GM12878 (cell line): Measurements from ENCODE around the gene CDCA7. TPM values are rescaled to one million over a fixed set of nuclear protein-coding genes. Genes with fewer than 3 reads are reported as not detected.

ENCODE experiments used
- ATF7 ChIP-seq: fragments of 450-650 bp; IDR thresholded peaks from 2 replicates; pipeline ENCODE4 v1.6.1; 2016; ENCODE audit warnings: low read depth, mild to moderate bottlenecking
- BCL11A ChIP-seq: IDR thresholded peaks from 2 replicates; pipeline ENCODE4 v1.6.1; 2011; ENCODE audit warnings: low read depth, low read length
- BMI1 ChIP-seq: fragments of 450-650 bp; IDR thresholded peaks from 2 replicates; pipeline ENCODE4 v1.6.1; 2016; ENCODE audit warnings: mild to moderate bottlenecking, moderate library complexity, borderline replicate concordance
- CEBPB ChIP-seq, 2 experiments: fragments of 150-350 bp in 1 of 2; IDR thresholded peaks; 2 replicates each; pipeline ENCODE4 v1.6.1; 2012 to 2014; ENCODE audit warnings: low read depth in 2 of 2, low read length in 2 of 2, borderline replicate concordance in 1 of 2, inconsistent platforms in 1 of 2
- ETV6 ChIP-seq, 2 experiments: fragments of 450-650 bp in 1 of 2; IDR thresholded peaks in 1 of 2; conservative IDR thresholded peaks in 1 of 2; 2 replicates each; pipeline ENCODE4 v1.6.1; 2014; ENCODE audit warnings: antibody characterized with exemption in 1 of 2, borderline replicate concordance in 1 of 2, low read depth in 1 of 2, mild to moderate bottlenecking in 1 of 2, moderate library complexity in 1 of 2
- MTA3 ChIP-seq: IDR thresholded peaks from 2 replicates; pipeline ENCODE4 v1.6.1; 2012; ENCODE audit warnings: low read length, inconsistent platforms, borderline replicate concordance
- MXI1 ChIP-seq: fragments of 150-350 bp; IDR thresholded peaks from 2 replicates; pipeline ENCODE4 v1.6.1; 2011; ENCODE audit warnings: low read depth, mild to moderate bottlenecking, inconsistent platforms, low read length, improper control_type of control experiment
- RBBP5 ChIP-seq: fragments of 200-600 bp; sonication (generic); conservative IDR thresholded peaks from 2 replicates; pipeline ENCODE4 v1.6.1; 2016
- SIN3A ChIP-seq: IDR thresholded peaks from 2 replicates; pipeline ENCODE4 v1.6.1; 2012; ENCODE audit warnings: low read depth, low read length, improper control_type of control experiment
- SPI1 ChIP-seq: IDR thresholded peaks from 2 replicates; pipeline ENCODE4 v1.6.1; 2011; ENCODE audit warnings: low read depth, mild to moderate bottlenecking, low read length, moderate library complexity, borderline replicate concordance; ENCODE audit not compliant: insufficient read depth
- TAF1 ChIP-seq: IDR thresholded peaks from 2 replicates; pipeline ENCODE4 v1.6.1; 2011; ENCODE audit warnings: mild to moderate bottlenecking, low read depth, low read length, borderline replicate concordance
- ZBED1 ChIP-seq: IDR thresholded peaks from 2 replicates; pipeline ENCODE4 v1.6.1; 2016; ENCODE audit warnings: borderline replicate concordance
- polyA plus RNA-seq, 11 experiments: library from polyadenylated mRNA; depleted of rRNA in 4 of 11; unstranded in 6 of 11; stranded (reverse) in 5 of 11; fragments of >200 nt; fragmentation: Nextera tagmentation in 4 of 11; fragmentation: Illumina TruSeq in 1 of 11; extraction: Ambion mirVana in 4 of 11; extraction: Trizol in 1 of 11; gene quantifications; 1 replicate in 1 of 11; 2 replicates in 10 of 11; pipeline versions ENCODE4 v1.2.1 to v1.2.3, GENCODE V29; 2011 to 2016; ENCODE audit warnings: inconsistent platforms in 2 of 11, missing spikeins in 2 of 11, low read depth in 1 of 11
- total RNA-seq, 4 experiments: library from RNA; depleted of rRNA in 3 of 4; stranded (reverse); fragments of >200 nt in 3 of 4; fragmentation: Illumina TruSeq in 1 of 4; extraction: Trizol in 1 of 4; gene quantifications; 2 replicates each; pipeline versions ENCODE4 v1.2.1 to v1.2.3, GENCODE V29; 2013 to 2021
- TF ChIP-seq, protein P1 (sequence below): fragments of 450-650 bp; IDR thresholded peaks from 2 replicates; pipeline ENCODE4 v1.6.1; 2016; ENCODE audit warnings: mild to moderate bottlenecking, moderate library complexity, borderline replicate concordance
- TF ChIP-seq, protein P2 (sequence below): IDR thresholded peaks from 2 replicates; pipeline ENCODE4 v1.6.1; 2012; ENCODE audit warnings: low read length, inconsistent platforms
- TF ChIP-seq, protein P3 (sequence below): fragments of 450-650 bp; formaldehyde crosslinking; IDR thresholded peaks from 2 replicates; pipeline ENCODE4 v1.5.0; 2022; ENCODE audit warnings: mild to moderate bottlenecking, missing genetic modification characterization
- TF ChIP-seq, protein P4 (sequence below): IDR thresholded peaks from 2 replicates; pipeline ENCODE4 v1.6.1; 2012; ENCODE audit warnings: mild to moderate bottlenecking, low read depth, low read length

The CDCA7 gene
- total and polyA plus RNA-seq, 10 of the 15 experiments (the other 5 are each of a cell fraction or from before 2014, with no cell fraction given), result 23.5 to 71.3 (median 40.8) TPM

DNA sequence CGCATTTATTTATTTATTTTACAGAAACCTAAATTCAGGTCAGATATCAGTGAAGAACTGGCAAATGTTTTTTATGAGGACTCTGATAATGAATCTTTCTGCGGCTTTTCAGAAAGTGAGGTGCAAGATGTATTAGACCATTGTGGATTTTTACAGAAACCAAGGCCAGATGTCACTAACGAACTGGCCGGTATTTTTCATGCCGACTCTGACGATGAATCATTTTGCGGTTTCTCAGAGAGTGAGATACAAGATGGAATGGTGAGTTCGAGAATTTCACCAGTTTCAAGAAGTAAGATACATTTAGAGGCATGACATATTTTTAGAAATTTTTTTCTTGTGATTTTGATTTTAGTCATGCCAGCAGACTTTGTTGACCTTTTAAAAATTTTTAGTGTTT lies 4.6 kb downstream of the CDCA7 start (continued):
- TF ChIP-seq, protein P1, sequence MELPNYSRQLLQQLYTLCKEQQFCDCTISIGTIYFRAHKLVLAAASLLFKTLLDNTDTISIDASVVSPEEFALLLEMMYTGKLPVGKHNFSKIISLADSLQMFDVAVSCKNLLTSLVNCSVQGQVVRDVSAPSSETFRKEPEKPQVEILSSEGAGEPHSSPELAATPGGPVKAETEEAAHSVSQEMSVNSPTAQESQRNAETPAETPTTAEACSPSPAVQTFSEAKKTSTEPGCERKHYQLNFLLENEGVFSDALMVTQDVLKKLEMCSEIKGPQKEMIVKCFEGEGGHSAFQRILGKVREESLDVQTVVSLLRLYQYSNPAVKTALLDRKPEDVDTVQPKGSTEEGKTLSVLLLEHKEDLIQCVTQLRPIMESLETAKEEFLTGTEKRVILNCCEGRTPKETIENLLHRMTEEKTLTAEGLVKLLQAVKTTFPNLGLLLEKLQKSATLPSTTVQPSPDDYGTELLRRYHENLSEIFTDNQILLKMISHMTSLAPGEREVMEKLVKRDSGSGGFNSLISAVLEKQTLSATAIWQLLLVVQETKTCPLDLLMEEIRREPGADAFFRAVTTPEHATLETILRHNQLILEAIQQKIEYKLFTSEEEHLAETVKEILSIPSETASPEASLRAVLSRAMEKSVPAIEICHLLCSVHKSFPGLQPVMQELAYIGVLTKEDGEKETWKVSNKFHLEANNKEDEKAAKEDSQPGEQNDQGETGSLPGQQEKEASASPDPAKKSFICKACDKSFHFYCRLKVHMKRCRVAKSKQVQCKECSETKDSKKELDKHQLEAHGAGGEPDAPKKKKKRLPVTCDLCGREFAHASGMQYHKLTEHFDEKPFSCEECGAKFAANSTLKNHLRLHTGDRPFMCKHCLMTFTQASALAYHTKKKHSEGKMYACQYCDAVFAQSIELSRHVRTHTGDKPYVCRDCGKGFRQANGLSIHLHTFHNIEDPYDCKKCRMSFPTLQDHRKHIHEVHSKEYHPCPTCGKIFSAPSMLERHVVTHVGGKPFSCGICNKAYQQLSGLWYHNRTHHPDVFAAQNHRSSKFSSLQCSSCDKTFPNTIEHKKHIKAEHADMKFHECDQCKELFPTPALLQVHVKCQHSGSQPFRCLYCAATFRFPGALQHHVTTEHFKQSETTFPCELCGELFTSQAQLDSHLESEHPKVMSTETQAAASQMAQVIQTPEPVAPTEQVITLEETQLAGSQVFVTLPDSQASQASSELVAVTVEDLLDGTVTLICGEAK, result no peak
- peak; percentile 84; the same call in 1 of the 2 replicates for TF ChIP-seq MTA3
- TF ChIP-seq, protein P2, sequence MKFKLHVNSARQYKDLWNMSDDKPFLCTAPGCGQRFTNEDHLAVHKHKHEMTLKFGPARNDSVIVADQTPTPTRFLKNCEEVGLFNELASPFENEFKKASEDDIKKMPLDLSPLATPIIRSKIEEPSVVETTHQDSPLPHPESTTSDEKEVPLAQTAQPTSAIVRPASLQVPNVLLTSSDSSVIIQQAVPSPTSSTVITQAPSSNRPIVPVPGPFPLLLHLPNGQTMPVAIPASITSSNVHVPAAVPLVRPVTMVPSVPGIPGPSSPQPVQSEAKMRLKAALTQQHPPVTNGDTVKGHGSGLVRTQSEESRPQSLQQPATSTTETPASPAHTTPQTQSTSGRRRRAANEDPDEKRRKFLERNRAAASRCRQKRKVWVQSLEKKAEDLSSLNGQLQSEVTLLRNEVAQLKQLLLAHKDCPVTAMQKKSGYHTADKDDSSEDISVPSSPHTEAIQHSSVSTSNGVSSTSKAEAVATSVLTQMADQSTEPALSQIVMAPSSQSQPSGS, result peak; percentile 93
- peak; percentile 90 for TF ChIP-seq ATF7
- no peak for TF ChIP-seq TAF1
- peak; percentile 95 for TF ChIP-seq ZBED1
- TF ChIP-seq, protein P3, sequence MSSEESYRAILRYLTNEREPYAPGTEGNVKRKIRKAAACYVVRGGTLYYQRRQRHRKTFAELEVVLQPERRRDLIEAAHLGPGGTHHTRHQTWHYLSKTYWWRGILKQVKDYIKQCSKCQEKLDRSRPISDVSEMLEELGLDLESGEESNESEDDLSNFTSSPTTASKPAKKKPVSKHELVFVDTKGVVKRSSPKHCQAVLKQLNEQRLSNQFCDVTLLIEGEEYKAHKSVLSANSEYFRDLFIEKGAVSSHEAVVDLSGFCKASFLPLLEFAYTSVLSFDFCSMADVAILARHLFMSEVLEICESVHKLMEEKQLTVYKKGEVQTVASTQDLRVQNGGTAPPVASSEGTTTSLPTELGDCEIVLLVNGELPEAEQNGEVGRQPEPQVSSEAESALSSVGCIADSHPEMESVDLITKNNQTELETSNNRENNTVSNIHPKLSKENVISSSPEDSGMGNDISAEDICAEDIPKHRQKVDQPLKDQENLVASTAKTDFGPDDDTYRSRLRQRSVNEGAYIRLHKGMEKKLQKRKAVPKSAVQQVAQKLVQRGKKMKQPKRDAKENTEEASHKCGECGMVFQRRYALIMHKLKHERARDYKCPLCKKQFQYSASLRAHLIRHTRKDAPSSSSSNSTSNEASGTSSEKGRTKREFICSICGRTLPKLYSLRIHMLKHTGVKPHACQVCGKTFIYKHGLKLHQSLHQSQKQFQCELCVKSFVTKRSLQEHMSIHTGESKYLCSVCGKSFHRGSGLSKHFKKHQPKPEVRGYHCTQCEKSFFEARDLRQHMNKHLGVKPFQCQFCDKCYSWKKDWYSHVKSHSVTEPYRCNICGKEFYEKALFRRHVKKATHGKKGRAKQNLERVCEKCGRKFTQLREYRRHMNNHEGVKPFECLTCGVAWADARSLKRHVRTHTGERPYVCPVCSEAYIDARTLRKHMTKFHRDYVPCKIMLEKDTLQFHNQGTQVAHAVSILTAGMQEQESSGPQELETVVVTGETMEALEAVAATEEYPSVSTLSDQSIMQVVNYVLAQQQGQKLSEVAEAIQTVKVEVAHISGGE (CRISPR knock-in tag), result no peak
- TF ChIP-seq ETV6 (conservative IDR thresholded peaks at IDR 0.05 in 1 of 2, IDR thresholded peaks at IDR 0.05 in 1 of 2; ENCODE audit: borderline replicate concordance in 1 of 2, low read depth in 1 of 2), result peak in 1 of 2 experiments; percentile 48; a peak in 1 of 4 replicates
- TF ChIP-seq CEBPB (IDR thresholded peaks at IDR 0.05; ENCODE audit: borderline replicate concordance in 1 of 2, low read depth in 2 of 2, low read length in 2 of 2), result peak in 1 of 2 experiments; percentile 63; a peak in 1 of 4 replicates
- no peak for TF ChIP-seq RBBP5
- no peak for TF ChIP-seq SIN3A
- TF ChIP-seq BMI1, result 0 out of 2 replicates have a peak, but pooled peaks have one; percentile 66
- TF ChIP-seq, protein P4, sequence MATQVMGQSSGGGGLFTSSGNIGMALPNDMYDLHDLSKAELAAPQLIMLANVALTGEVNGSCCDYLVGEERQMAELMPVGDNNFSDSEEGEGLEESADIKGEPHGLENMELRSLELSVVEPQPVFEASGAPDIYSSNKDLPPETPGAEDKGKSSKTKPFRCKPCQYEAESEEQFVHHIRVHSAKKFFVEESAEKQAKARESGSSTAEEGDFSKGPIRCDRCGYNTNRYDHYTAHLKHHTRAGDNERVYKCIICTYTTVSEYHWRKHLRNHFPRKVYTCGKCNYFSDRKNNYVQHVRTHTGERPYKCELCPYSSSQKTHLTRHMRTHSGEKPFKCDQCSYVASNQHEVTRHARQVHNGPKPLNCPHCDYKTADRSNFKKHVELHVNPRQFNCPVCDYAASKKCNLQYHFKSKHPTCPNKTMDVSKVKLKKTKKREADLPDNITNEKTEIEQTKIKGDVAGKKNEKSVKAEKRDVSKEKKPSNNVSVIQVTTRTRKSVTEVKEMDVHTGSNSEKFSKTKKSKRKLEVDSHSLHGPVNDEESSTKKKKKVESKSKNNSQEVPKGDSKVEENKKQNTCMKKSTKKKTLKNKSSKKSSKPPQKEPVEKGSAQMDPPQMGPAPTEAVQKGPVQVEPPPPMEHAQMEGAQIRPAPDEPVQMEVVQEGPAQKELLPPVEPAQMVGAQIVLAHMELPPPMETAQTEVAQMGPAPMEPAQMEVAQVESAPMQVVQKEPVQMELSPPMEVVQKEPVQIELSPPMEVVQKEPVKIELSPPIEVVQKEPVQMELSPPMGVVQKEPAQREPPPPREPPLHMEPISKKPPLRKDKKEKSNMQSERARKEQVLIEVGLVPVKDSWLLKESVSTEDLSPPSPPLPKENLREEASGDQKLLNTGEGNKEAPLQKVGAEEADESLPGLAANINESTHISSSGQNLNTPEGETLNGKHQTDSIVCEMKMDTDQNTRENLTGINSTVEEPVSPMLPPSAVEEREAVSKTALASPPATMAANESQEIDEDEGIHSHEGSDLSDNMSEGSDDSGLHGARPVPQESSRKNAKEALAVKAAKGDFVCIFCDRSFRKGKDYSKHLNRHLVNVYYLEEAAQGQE, result no peak
- TF ChIP-seq BCL11A, result peak; percentile 94
- TF ChIP-seq MXI1, result no peak
- no peak for TF ChIP-seq SPI1
